ENCODE measurements around the gene ZFR.
A peak's percentile ranks its signal among the peaks of the same experiment; 100 is the strongest.
"Not testable (repeated sequence)": the region's sequence is repeated elsewhere in the genome, so short reads cannot be mapped to it uniquely, and the experiment has no call there.

ZFR gene

DNA sequence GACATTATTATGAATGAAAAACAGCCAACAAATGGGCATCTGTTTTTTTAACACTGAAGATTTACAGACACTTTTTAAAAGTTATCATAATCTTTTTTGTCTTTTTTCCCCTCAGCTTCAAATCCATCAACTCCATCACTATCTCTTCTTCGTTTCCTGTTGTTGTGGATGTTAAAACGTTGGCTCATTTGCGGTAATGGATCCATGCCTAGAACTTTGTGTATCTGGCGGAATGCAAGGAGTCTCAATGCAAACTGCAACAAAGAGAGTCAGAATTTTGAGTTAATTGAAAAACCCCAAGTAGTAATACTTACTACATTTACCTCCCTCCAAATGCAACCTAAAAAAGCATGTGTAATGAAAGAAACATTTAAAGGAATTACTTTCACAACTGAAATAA, 88.9 kb downstream of the ZFR start:
- no peak for DNase-seq

DNA sequence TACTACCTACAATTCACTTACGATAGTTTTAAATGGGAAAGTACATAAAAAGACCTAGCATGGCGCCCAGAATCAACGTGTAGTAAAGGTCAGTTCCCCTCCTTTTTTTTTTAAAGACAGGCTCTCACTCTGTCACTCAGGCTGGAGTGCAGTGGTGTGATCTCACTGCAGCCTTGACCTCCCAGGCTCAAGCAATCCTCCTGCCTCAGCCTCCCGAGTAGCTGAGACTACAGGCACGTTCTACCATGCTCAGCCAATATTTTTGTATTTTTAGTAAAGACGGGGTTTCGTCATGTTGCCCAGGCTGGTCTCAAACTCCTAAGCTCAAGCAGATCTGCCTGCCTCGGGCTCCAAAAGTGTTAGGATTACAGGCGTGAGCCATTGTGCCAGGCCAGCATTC, 91.1 kb downstream of the ZFR start:
- DNase-seq, result no peak

DNA sequence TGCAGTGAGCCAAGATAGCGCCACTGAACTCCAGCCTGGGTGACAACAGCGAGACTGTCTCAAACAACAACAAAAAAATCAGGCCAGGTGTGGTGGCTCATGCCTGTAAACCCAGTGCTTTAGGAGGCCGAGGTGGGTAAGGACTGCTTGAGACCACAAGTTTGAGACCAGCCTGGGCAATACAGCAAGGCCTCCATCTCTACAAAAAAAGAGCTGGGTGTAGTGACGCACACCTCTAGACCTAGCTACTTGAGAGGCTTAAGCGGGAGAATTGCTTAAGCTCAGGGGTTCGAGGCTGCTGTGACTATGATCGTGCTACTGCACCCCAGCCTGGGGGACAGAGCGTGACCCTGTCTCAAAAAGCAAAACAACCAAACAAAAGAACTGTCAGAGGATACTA, 91.9 kb downstream of the ZFR start:
- no peak for DNase-seq

DNA sequence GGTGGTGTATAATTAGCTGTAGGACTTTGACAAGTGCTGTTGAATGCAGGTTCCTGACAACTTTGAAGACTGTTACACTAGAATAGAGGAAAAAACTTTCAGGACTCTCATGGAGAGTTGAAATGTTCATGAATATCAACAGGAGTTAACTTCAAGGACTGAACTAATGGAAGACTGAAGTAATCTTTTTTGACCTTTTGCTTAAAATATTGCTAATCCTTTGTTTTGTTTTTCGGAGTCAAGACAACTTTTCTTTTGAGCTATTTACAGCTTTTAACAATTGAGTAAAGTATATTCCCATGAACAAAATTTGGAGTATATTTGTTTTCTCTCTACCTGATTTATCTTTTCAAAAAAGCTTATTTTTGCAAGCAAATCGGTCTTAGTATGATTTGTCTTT, 97.7 kb downstream of the ZFR start:
- DNase-seq, result no peak

DNA sequence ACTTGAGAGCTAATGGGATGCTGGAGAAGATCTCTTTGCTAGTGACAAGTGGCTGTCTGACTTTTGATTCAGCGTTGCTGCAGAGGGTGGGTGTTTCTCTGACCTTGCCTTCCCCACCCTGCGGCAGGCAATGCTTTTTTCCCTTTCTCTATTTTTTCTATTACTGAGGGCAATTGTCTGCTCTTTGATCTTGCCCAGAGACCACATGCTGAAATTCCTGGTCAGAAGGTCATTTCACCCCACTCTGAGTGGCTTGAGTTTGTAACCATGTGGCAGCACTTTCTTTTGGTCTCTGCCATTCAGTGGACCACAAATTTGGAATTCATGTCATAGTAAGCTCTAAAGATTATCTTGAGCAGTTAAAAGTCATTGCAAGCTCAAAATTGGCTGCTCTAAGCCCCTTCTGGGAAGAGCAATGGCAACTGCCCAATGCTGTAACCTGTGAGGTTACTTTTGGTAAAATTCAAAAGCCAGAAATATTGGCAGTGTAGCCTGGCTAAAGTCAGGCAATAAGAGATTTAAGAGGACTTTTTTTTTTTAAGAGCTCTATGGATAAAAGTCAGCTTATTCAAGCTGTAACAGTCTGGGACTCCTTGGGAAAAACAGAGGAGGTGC, 101.4 kb downstream of the ZFR start:
- no peak for DNase-seq

DNA sequence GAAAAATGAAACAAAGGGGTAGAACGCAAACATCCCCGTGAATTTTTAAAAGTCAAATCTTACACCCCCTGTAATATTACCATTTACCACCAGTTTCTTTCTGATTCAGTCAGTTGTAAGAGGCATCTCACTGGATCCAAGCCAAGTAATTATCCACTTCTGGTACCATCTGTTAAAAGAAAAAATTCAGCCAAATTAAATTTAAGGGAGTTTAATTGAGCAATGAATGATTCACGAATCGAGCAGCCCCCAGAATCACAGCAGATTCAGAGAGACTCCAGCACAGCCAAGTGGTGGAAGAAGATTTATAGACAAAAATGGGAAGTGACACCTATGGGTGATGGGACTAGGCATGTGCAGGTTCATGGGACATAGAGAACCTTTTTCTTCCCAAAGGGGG, 101.9 kb downstream of the ZFR start:
- DNase-seq, result no peak

DNA sequence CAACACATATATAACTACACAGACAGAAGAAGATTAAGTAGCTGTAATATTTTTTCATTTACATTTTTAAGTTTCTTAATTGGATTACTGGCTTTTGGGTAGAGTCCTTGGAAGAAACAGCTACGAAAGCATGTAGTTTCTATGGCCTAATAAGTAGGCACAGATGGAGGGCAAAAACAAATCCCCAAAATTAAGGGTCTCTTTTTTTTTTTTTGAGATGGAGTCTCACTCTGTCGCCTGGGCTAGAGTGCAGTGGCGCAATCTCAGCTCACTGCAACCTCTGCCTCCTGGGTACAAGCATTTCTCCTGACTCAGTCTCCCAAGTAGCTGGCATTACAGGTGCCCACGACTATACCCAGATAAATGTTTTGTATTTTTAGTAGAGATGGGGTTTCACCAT, 104.7 kb downstream of the ZFR start:
- DNase-seq, result no peak

DNA sequence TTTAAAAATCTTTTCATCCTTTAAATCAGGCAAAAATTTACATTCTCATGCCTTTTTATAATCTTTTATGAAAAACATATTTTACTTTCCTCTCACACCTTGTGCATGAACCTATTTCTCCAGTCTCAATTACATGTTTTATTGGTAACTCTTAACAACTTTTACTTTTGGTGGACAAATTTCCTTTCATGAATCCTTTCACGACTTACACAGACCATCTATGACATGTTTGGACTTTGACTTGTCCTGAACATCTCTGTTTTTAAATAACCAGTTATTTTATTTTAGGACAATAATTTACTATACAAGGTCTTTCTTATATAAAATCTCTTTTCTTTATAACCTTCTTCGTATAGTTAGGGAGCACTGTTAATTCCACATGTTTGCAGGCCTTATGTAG, 105.3 kb downstream of the ZFR start:
- DNase-seq, result no peak

DNA sequence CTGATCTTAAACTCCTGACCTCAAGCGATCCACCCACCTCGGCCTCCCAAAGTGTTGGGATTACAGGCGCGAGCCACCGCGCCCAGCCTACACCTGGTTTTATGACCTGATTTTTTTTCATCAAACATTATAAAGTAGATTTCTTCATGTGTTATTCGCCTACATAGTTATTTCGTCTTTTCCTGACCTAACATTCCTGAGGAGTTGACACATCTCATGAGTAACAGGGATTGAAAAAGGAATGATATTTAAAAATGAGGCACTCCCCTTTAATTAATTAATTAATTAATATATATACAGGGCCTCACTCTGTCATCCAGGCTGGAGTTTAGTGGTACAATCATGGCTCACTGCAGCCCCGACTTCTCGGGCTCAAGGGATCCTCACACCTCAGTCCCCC, 111.6 kb downstream of the ZFR start:
- no peak for DNase-seq

DNA sequence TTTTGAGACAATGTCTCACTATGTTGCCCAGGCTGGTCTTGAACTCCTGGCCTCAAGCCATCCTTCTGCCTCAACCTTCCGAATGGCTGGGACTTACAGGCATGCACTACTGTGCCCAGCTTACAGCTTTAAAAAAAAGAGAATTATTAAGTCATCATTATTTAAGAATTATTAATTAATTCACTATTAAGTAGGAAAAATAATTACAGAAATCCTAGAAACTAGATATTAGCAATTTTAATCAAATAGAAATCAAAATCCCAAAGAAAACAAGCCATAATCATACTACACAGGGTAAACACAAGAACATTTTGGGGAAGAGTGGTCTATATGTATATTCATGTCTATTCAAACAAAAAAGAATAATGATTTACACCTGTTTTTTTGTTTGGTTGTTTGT, 112.2 kb downstream of the ZFR start:
- no peak for DNase-seq

DNA sequence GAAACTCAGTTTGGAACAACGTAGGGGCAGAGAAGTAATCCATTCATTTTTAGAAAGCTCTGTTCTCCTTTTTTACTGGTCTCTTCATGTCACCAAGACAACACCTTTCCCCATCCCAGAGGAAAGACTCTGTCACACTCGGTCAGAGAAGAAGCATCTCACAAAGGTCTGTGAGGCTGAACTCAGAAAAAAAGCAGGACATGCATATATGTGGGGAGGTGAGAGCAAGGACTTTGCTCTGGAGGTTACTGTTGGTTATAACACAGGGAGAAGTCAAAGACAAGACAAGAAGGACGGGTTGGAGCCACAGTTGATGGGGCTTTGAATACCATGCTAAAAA, 112.6 kb downstream of the ZFR start:
- DNase-seq, result no peak

DNA sequence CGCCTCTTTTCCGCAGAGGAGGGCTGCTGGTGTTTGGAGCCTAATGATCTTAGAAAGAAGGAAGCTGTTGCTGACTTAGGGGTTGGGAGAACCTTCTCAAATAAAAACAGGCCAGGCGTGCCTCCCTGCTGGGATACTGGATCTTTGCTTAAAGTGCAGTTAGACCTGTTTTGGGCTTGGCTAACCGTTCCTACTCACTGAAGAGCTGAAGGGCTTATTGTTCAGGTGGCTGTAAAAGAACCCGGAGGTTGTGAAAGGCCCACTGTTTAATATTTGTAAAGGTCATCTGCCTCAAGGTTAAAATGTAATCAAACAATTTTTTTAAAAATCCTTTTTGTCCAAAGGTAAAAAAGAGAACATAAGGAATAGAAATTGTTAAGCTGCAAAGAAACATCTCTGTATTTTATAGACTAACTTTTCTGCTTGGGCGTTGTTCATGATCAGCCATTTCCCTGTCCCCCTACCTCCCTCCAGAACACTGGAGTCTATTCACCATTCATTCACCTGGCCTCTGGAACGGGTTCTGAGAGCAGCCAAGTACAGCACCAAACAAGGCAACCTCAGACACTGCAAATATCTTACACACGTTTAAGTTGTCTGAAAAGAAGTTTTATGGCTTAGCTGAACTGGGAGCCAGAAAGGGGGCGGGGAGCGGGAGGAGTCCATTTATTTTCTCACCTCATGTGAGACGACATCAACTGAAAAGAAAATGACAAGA, 113.2 kb downstream of the ZFR start:
- DNase-seq, result no peak

DNA sequence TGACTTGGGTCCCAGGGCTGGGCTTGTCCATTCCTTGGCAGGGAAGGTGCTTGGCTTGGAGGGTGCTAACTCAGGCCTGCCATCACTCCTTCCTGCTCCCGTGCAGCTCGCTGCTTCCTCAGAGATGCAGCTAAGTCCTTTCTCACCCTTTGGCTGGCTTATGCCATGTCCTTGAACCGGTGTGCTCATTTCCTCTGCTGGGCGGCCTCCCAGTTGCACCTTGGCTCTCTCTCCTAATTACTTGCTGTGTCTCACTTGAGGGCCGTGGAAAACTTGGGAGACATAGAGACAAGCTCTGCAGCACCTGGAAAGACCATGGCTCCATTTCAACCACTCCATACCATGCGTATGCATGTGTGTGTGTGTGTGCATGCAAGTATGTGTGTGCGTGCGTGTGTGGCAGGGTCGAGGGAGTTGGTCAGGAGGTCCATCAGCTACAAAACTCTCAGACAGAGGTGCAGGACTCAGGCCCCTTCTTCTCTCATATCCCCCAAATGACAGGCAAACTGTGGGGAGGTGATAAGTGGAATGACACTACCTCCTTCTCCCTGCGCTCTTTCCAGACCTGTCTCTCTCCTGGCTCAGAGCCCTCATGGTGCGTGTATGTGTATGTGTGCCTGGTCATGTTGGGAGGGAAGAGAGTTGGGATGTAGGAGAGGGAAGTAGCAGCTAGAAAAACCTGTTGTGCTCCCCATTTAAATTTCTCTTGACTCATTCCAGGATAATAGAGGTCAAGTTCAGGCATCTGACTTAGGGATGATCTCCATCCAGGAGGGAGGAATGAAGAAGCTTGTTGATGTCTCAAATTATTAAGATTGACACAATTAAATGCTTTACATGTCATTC, 114.2 kb downstream of the ZFR start:
- DNase-seq, result no peak

DNA sequence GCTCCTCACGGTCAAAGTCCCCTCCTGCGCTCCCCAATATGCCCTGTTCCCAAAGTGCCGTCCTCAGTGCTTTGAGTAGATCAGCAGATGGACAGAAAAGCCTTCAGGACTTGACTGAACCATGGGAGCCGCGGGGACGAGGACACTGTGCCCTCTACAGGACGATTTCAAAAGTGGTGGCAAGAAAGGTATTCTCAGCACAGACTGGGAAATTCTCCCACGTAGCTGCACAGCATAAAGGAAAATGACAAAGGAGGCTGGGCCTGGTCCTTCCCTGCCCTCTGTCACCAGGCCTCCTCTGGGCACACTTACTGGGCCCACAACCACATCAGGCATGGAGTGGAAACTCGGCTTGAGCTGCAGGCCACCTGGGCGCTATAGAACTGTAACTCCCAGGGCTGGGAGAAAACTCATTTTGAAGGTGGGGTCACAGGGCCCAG, 115.1 kb downstream of the ZFR start:
- peak; percentile 56 for DNase-seq

DNA sequence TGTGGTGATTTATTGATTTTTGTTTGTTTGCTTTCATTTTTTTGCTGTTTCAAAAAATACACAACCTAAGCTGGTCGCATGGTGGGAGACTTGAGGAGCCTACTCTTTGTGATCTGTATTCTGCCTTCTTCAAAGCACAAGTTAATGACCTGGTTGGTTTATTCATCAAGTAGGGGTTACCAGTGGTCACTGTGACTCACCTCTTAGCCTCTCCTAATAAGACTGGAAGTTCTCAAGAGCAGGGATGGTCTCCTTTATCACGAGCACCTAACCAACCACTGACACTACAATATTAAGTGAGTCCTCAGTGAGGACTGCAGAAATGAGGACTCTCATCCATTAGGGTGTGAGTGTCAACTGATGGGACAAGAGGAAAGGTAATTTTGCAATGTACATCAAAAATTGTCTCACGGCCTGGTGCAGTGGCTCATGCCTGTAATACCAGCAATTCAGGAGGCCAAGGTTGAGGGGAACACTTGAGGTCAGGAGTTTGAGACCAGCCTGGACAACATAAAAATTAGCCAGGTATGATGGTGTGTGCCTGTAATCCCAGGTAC, 118.2 kb downstream of the ZFR start:
- DNase-seq, result no peak

DNA sequence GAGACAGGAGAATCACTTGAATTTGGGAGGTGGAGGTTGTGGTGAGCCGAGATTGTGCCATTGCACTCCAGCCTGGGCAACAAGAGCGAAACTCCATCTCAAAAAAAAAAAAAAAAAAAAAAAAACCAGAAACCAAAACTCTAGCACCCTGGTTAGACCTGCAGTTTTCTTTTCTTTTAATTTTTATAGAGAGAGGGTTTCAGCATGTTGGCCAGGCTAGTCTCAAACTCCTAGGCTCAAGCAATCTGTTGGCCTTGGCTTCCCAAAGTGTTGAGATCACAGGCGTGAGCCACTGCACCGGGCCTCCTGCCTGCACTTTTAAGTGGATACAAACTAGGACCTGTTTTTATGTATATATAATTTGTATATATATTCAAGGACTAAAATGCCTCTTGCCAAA, 118.9 kb downstream of the ZFR start:
- DNase-seq, result no peak

DNA sequence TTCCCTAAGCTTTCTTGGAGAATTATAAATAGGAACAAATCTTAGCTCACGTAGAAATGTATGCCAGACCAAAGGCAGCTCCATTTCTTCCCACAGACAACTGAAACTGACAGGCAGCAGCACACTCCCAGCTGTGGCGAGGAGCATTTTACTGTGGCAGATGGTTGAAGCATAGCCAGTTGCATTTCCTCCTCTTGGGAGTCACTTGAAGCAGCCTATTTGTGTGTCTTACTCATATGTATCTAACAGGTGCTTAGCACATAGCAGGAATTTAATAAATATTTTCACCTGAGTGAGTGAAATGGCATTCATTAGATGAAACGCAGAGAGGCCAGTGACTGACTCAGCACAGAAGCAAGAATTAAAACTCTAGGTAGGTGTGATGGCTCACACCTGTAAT, 119.5 kb downstream of the ZFR start:
- DNase-seq, result no peak

DNA sequence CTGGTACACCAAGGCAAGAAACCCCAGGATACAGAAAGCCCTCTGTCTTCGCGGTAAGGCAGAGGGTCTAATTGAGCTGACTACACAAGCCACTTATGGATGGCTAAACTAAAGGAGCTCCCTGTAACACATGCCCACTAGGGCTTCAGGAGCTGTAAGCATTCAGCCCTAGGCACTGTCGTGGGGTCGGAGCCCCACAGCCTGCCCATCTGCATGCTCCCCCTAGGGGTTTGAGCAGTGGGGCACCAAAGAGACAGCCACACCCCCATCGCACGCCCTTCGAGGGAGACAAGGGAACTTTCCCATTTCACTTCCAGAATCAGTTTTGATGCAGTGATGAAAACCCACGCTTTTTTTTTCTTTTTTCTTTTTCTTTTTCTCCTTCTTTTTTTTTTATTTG, 120.8 kb downstream of the ZFR start:
- DNase-seq, result no peak

DNA sequence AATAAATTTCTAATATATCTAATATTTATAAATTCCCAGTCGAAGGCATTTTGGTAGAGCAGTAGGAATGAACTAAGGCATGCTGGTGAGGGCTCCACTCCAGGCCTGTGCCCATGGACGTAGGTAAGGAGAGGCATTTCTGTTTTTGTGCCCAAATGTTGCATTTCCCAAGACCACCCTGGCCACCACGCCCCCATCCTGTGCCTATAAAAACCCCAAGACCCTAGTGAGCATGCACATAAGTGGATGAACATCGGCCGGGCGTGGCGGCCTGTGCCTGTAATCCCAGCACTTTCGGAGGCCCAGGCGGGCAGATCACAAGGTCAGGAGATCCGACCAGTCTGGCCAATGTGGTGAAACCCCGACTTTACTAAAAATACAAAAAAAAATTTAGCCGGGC, 121.7 kb downstream of the ZFR start:
- DNase-seq, result no peak

DNA sequence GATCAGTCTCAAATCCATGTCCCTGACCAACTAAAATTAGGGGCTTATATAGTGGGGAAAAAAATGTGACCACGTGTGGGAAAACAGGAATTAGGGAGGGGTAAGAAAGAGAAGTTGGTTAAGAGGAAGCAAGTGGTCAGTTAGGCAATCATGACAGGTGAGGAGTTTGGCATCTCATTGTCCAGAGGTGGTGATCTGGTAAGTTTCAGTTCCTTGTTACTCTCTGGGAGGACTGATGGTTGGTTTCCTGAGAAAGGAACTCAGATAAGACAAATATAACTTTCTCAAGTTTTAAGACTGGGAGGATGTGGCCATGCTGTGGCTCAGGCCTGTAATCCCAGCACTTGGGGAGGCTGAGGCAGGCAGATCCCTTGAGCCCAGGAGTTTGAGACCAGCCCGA, 122.8 kb downstream of the ZFR start:
- DNase-seq, result not testable (repeated sequence)

DNA sequence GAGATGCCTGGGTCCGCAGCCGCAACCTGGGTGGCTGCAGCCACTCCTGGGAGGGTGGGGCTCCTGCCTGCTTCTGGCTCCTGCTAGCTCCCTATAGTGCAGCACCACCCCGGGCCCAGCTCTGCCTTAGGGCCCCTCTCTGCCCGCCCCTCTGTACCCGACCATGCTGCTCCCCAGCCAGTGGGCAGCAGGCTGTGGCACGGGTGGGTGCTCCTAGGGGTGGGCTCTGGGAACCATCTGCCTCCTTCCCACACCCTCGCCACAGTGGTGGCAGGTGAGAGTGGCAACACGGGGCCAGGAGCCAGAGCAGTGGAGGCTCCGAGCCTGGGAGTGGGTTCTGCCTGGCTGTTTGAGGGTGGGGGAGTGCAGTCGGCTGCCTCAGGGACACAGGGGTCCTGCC, 124.0 kb downstream of the ZFR start:
- DNase-seq, result no peak

DNA sequence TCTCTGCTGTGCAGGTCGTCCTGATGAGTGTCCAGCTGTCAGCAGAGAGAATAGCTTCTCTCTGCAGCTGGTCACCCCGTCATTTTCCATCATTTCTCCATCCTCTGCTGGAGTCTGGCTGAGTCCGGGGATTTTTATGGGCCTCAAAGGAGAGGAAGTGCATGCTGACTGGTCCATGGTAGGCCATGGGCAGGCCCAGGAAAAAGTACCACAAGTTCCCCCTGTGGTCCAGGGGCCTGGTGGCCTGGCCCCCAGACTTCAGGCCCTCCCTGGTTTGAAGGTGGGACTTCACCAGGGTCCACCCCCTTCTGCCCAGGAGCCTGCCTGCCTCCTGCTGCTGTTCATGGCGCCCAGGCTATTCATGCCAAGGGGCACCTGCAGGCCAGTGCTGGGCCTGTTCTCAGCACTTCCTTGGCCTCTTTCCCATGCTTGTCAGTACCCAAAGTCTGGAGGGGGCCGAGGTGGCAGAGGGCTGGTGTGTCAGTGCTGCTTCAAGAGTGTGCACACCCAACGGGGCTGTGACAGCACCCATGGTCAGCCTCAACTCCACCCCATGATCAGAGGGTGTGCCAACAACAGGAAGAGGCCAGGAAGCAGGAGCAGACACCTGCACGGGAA, 124.5 kb downstream of the ZFR start:
- DNase-seq, result no peak

DNA sequence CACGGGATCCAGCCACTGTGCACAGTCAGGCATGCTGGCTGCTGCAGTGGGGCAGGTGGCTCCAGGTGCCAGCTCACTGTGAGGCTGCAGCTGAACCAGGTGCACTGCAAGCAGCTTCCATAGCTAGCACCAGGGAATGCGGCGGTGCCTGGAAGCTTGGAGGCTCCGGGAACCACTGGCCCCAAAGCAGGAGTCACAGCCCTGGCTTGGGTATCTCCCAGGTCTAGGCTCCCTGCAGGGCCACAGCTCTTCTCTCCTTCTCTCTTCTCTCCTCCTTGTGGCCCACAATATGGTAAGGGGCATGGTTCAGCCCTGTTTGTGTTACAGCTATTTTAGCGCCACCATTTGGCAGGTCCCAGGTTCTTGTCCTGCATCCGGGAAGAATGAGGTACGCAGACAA, 125.1 kb downstream of the ZFR start:
- DNase-seq, result no peak

DNA sequence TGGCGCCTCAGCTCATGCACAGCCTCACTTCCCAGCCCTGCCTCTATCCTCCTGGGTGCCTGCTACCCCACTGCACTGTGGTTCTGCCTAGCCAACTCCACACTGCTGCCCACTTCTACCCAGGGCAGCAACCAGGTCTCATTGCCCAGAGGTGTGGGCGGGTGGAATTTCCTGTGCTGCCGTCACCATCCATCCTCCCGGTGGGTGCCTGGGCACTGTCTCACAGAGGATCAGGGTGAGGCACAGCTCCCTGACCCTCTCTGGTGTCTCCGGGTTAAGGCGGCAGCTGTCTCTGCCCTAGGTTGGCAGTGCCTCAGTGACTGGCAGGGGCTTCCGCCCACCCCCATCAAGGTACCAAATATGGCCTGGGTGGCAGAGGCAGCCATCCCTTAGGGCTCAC, 127.5 kb downstream of the ZFR start:
- no peak for DNase-seq

Measured in activated naive CD4-positive, alpha-beta T cell treated with Interleukin-2 at 50 U/mL for 16 hours (primary cell).